GM21360 (cell line): ENCODE data around the gene USP32.
"Not testable (repeated sequence)": the region's sequence is repeated elsewhere in the genome, so short reads cannot be mapped to it uniquely, and the experiment has no call there.

ENCODE experiments used
- ATAC-seq: cut with Tn5 transposase; IDR thresholded peaks from one replicate; pipeline ENCODE4 v1.9.1; 2021; ENCODE audit warnings: mild to moderate bottlenecking, moderate library complexity; ENCODE audit not compliant: unreplicated experiment

The USP32 gene

DNA sequence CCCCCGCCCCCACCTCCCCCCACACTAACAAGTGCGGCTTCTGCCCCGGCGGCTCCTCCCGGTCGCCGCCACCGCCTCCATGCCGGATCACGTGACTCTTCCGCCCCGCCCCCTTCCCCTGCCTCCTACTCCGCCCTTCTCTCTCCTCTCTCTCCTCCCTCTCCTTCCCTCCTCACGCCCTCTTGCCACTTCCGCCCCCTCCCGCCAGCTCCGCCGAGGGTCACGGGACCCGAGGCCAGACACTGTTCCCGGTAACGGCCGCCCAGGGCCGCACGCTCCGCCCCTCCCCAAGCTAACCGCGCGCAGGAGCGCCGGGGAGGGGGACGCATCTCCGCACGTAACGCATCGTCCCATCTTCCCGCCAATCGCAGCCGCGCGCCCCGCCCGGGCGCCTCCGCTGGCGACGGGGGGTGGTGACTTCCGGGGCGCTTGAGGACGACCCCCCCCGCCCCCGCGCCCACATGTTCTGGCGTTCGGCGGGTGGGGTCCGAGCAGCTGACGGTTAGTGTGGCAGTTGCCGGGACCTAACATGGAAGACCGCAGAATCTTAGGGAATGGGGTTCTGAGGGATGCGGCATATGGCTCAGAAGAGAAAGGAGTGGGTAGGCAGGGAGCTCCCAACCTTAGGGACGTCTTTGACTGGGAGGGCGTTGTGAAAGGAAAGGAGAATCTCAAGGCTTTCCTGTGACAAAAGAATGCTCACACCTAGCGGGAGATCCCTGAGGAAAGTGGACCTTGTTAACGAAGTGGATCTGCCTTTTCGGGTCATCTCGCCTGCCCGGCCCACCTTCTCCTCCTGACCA lies at the start of gene USP32:
USP32 (minus strand) TSS at position 92 of the 803 bp plus-strand sequence. CDS start 194 bp downstream, outside the sequence.
- ATAC-seq: peak; percentile 80

GRCh38 chr17:60439501-60439900 lies 47.6 kb upstream of the USP32 start:
- no peak for ATAC-seq

GRCh38 chr17:60436676-60437075 lies 44.7 kb upstream of the USP32 start:
- ATAC-seq: no peak

- ATAC-seq: no peak
Measured at GRCh38 chr17:60435244-60436167, 43.6 kb upstream of the USP32 start.

GRCh38 chr17:60433021-60433997 lies 41.4 kb upstream of the USP32 start:
- ATAC-seq: not testable (repeated sequence)

DNA sequence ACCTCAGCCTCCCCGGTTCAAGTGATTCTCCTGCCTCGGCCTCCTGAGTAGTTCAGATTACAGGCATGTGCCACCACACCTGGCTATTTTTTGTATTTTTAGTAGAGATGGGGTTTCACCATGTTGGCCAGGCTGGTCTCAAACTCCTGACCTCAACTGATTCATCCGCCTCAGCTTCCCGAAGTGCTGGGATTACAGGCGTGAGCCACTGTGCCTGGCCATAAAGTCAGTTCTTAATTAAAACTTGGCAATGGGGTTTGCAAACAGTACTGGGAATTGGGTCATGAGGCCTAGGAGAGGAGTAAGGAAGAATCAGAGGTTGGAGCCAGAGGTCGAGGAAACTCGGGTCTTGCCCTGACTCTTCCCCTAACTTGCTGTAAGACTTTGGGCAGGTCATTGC lies 38.6 kb upstream of the USP32 start:
- not testable (repeated sequence) for ATAC-seq

GRCh38 chr17:60428491-60428890 lies 36.6 kb upstream of the USP32 start:
- not testable (repeated sequence) for ATAC-seq

GRCh38 chr17:60426596-60426995 lies 34.7 kb upstream of the USP32 start:
- ATAC-seq: no peak

DNA sequence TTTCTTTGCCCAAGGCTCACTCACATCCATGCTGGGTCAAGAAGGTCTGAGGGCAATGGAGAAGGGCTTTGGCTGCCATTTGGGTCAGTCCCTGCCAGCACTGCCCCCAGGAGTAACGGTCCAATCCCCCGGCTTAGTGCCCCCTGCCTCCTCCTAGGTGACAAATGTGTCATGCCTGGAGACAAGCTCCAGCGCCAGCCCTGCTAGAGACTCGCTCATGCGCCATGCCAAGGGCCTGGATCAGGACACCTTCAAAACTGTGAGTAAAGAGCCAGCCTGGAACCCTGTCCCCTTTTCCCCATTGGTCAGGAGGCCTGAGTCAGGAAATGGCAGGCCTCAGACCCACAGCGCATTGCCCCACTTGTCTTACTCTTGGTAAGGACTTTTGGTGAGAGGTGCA lies 33.7 kb upstream of the USP32 start:
- no peak for ATAC-seq

GRCh38 chr17:60423865-60424264 lies 31.9 kb upstream of the USP32 start:
- ATAC-seq: no peak

- no peak for ATAC-seq
Measured at GRCh38 chr17:60422162-60422665, 30.3 kb upstream of the USP32 start, which contains the start of gene CHCT1. TSS of gene CHCT1 (plus strand) at chr17:60422489. CDS start at chr17:60422593, 104 bp downstream.

- ATAC-seq: peak; percentile 83
Measured at GRCh38 chr17:60421273-60422161, 29.6 kb upstream of the USP32 start.

- ATAC-seq: not testable (repeated sequence)
Measured at GRCh38 chr17:60419875-60420274, 27.9 kb upstream of the USP32 start.

- ATAC-seq: not testable (repeated sequence)
Measured at GRCh38 chr17:60419003-60419402, 27.1 kb upstream of the USP32 start.

DNA sequence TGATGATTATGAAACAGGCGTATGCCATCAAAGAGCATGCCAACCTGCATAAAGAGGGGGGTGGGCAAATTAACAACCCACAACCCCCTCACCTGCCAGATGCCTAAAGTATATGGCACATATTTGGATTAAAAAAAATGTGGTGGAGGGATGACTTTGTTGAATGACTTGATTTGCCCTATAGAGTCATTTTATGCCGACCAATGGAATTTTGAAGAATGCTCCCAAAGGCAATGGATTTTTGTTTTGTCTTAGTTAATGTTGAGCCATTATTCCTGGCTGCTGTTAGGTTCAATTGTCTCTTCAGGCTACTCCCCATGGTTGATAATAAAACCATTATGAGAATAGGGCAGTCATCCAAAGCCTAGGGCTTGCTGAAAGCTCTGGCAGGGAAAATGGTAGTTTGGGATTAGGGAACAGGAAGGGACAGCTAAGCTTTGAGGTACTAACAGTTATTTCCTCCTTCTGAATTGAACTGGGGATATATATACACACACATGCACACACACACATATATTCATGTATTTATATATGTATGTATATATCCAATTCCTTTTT lies 24.5 kb upstream of the USP32 start:
- ATAC-seq: no peak

GRCh38 chr17:60415146-60415545 lies 23.2 kb upstream of the USP32 start:
- no peak for ATAC-seq

DNA sequence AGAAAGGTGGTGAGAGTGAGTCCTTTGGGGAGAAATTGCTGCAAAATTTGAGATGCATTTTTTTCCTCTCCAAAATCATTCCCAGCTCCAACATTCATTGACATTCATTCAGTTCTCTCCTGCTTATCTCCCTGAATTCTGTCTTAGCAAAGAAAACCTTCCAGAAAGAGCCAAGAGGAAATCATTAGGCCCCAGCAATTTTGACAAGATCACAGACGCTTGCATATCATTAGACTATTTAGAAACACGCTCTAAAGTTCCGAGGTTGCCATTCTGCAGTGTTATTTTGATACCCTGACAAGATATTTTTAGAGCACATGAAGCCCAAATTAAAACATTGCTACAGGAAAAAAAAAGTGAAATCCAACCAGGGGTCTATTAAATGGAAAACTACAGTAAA lies 20.8 kb upstream of the USP32 start:
- ATAC-seq: no peak

GRCh38 chr17:60410001-60410400 lies 18.1 kb upstream of the USP32 start:
- ATAC-seq: no peak

DNA sequence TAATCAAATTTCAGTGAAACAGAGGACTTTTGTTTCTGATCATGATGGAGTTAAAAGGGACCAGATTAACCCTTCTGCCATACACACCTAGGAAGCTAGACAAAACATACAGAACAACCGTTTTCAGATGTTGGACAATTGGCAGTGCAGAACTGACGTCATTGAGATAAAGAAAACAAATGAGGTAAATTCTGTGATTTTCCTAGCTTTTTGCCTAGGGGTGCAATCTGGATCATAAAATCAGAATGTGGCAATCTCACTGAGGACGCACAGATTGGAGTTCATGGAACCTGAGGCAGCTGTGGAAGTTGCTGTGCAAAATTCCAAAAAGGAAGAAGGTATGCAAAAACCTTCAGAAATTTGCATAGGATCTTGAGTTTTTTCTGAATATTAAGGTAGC lies 15.0 kb upstream of the USP32 start:
- ATAC-seq: no peak
